K562 (cell line): ENCODE results near the gene LLGL1. TPM values are rescaled to one million over a fixed set of nuclear protein-coding genes. Genes with fewer than 3 reads are reported as not detected.
A peak's percentile ranks its signal among the peaks of the same experiment; 100 is the strongest.

ENCODE experiments used
- ATF6 ChIP-seq: sonication (generic); formaldehyde crosslinking; IDR thresholded peaks from 2 replicates; pipeline ENCODE4 v1.4.0; 2020; ENCODE audit warnings: mild to moderate bottlenecking, missing genetic modification reagents
- CBX1 ChIP-seq: sonication (generic); IDR thresholded peaks from 2 replicates; pipeline ENCODE4 v1.6.1; 2016; ENCODE audit warnings: antibody characterized with exemption, low read depth, mild to moderate bottlenecking
- CHD4 ChIP-seq: fragments of 200-600 bp; sonication (generic); IDR thresholded peaks from 3 replicates; pipeline ENCODE4 v1.6.1; 2012; ENCODE audit warnings: low read depth, mild to moderate bottlenecking, mixed read lengths, low read length, inconsistent platforms; ENCODE audit not compliant: insufficient read depth, insufficient replicate concordance, poor library complexity, severe bottlenecking
- GATA2 ChIP-seq: sonication (generic); formaldehyde crosslinking; IDR thresholded peaks from 2 replicates; pipeline ENCODE4 v1.4.0; 2020; ENCODE audit warnings: mild to moderate bottlenecking, missing genetic modification reagents
- HBP1 ChIP-seq: fragments of 450-650 bp; formaldehyde crosslinking; IDR thresholded peaks from 2 replicates; pipeline ENCODE4 v1.4.0; 2022; ENCODE audit warnings: missing genetic modification characterization
- KHSRP ChIP-seq: fragments of 450-650 bp; IDR thresholded peaks from 2 replicates; pipeline ENCODE4 v1.6.1; 2017
- KLF16 ChIP-seq: IDR thresholded peaks from 2 replicates; pipeline ENCODE4 v1.6.1; 2016; ENCODE audit warnings: antibody characterized with exemption
- PHF21A ChIP-seq: fragments of 450-650 bp; IDR thresholded peaks from 2 replicates; pipeline ENCODE4 v1.6.1; 2017; ENCODE audit warnings: low read depth, borderline replicate concordance
- POLR2AphosphoS5 ChIP-seq: IDR thresholded peaks from 2 replicates; pipeline ENCODE4 v1.6.1; 2011; ENCODE audit warnings: mild to moderate bottlenecking, low read depth, low read length, moderate library complexity; ENCODE audit not compliant: control insufficient read depth, insufficient read depth
- POLR3G ChIP-seq: IDR thresholded peaks from 2 replicates; pipeline ENCODE4 v1.6.1; 2011; ENCODE audit not compliant: insufficient read length, insufficient replicate concordance; ENCODE audit errors: extremely low read depth
- RHOXF2B ChIP-seq: fragments of 250-450 bp; sonication (Bioruptor Pico); conservative IDR thresholded peaks from 2 replicates; pipeline ENCODE4 v1.5.1; 2021
- SAP30 ChIP-seq: fragments of 200-600 bp; sonication (generic); IDR thresholded peaks from 2 replicates; pipeline ENCODE4 v1.6.1; 2012; ENCODE audit warnings: borderline replicate concordance, low read depth, mild to moderate bottlenecking, moderate library complexity, low read length, control low read depth, inconsistent platforms; ENCODE audit not compliant: insufficient read depth, poor library complexity, severe bottlenecking
- TAF9B ChIP-seq: fragments of 450-650 bp; IDR thresholded peaks from 2 replicates; pipeline ENCODE4 v1.6.1; 2018; ENCODE audit warnings: mild to moderate bottlenecking; ENCODE audit not compliant: partially characterized antibody
- TARDBP ChIP-seq: fragments of 450-650 bp; IDR thresholded peaks from 2 replicates; pipeline ENCODE4 v1.6.1; 2016
- TFAM ChIP-seq: fragments of 250-450 bp; sonication (Bioruptor Pico); conservative IDR thresholded peaks from 2 replicates; pipeline ENCODE4 v1.5.0; 2021; ENCODE audit warnings: mild to moderate bottlenecking, moderate library complexity
- ZC3H8 ChIP-seq: fragments of 450-650 bp; IDR thresholded peaks from 2 replicates; pipeline ENCODE4 v1.6.1; 2017
- ZNF431 ChIP-seq: sonication (generic); formaldehyde crosslinking; IDR thresholded peaks from 2 replicates; pipeline ENCODE4 v1.8.0; 2022; ENCODE audit warnings: mild to moderate bottlenecking, missing genetic modification reagents
- ZNF436 ChIP-seq: fragments of 250-450, 450-650 bp; sonication (Bioruptor Pico); formaldehyde crosslinking; IDR thresholded peaks from 2 replicates; pipeline ENCODE4 v1.7.0; 2020; ENCODE audit warnings: mild to moderate bottlenecking
- ZNF589 ChIP-seq: fragments of 200-800 bp; sonication (Bioruptor generic); IDR thresholded peaks from 2 replicates; pipeline ENCODE4 v1.6.1; 2016; ENCODE audit warnings: low read depth, missing genetic modification characterization, missing compliant biosample characterization
- polyA plus RNA-seq, 8 experiments: library from polyadenylated mRNA; depleted of rRNA in 4 of 8; stranded (reverse) in 5 of 8; unstranded in 3 of 8; fragments of >200 nt; fragmentation: Nextera tagmentation in 2 of 8; fragmentation: Illumina TruSeq in 1 of 8; extraction: Ambion mirVana in 2 of 8; extraction: Trizol in 1 of 8; gene quantifications; 2 replicates each; pipeline versions ENCODE4 v1.2.1 to v1.2.3, GENCODE V29; 2011 to 2014; ENCODE audit warnings: inconsistent platforms in 1 of 8, missing spikeins in 1 of 8
- total RNA-seq, 7 experiments: library from RNA; depleted of rRNA in 6 of 7; stranded (reverse); fragments of >200 nt in 6 of 7; fragmentation: Illumina TruSeq in 2 of 7; extraction: Trizol in 2 of 7; gene quantifications; 2 replicates each; pipeline versions ENCODE4 v1.2.1 to v1.2.3, GENCODE V29; 2011 to 2021; ENCODE audit warnings: low replicate concordance in 1 of 7
- TF ChIP-seq, protein P1 (sequence below): fragments of 250-450 bp; sonication (Bioruptor Pico); IDR thresholded peaks from 2 replicates; pipeline ENCODE4 v1.5.0; 2020; ENCODE audit warnings: mild to moderate bottlenecking, borderline replicate concordance
- TF ChIP-seq, protein P2 (sequence below): fragments of 450-650 bp; IDR thresholded peaks from 2 replicates; pipeline ENCODE4 v1.6.1; 2016
- TF ChIP-seq, protein P3 (sequence below): fragments of 450-650 bp; formaldehyde crosslinking; IDR thresholded peaks from 2 replicates; pipeline ENCODE4 v1.4.0; 2022; ENCODE audit warnings: missing genetic modification characterization

LLGL1 gene
- total and polyA plus RNA-seq, 9 of the 15 experiments (the other 6 are each of a cell fraction or from before 2014, with no cell fraction given): 0.11 to 12.9 (median 5.3) TPM; not detected in 1

DNA sequence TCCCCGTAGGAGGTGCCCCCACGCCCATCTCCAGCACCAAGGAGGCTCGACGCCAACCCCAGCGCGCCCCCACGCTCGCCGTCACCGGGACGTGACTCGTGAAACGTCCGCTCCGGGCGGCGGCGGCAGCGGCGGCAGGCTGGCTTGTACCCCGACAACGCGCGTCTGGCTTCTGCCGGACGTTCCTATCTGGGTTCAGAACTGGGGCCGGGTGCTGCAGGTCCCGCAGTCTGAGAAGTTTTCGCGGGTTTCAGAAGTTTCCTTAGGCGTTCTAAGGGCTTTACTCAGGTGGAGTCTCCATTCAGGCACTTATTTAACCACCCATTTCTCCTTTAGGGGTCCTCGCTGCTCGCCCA, 42.5 kb upstream of the LLGL1 start (continued):
- TF ChIP-seq, protein P1, sequence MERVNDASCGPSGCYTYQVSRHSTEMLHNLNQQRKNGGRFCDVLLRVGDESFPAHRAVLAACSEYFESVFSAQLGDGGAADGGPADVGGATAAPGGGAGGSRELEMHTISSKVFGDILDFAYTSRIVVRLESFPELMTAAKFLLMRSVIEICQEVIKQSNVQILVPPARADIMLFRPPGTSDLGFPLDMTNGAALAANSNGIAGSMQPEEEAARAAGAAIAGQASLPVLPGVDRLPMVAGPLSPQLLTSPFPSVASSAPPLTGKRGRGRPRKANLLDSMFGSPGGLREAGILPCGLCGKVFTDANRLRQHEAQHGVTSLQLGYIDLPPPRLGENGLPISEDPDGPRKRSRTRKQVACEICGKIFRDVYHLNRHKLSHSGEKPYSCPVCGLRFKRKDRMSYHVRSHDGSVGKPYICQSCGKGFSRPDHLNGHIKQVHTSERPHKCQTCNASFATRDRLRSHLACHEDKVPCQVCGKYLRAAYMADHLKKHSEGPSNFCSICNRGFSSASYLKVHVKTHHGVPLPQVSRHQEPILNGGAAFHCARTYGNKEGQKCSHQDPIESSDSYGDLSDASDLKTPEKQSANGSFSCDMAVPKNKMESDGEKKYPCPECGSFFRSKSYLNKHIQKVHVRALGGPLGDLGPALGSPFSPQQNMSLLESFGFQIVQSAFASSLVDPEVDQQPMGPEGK: no peak
- TF ChIP-seq, protein P2, sequence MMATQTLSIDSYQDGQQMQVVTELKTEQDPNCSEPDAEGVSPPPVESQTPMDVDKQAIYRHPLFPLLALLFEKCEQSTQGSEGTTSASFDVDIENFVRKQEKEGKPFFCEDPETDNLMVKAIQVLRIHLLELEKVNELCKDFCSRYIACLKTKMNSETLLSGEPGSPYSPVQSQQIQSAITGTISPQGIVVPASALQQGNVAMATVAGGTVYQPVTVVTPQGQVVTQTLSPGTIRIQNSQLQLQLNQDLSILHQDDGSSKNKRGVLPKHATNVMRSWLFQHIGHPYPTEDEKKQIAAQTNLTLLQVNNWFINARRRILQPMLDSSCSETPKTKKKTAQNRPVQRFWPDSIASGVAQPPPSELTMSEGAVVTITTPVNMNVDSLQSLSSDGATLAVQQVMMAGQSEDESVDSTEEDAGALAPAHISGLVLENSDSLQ: no peak
- no peak for TF ChIP-seq ZNF436
- TF ChIP-seq HBP1 (CRISPR knock-in tag): no peak
- peak; percentile 63 for TF ChIP-seq TAF9B
- TF ChIP-seq CHD4: no peak
- TF ChIP-seq TARDBP: no peak
- TF ChIP-seq POLR2AphosphoS5: 0 out of 2 replicates have a peak, but pooled peaks have one; percentile 29
- TF ChIP-seq KLF16: no peak
- no peak for TF ChIP-seq ATF6 (CRISPR knock-in tag)
- TF ChIP-seq RHOXF2B (CRISPR knock-in tag): no peak
- TF ChIP-seq ZC3H8: no peak
- TF ChIP-seq SAP30: no peak
- TF ChIP-seq PHF21A: no peak
- TF ChIP-seq ZNF431 (CRISPR knock-in tag): peak; percentile 38; the same call in 1 of the 2 replicates
- TF ChIP-seq, protein P3, sequence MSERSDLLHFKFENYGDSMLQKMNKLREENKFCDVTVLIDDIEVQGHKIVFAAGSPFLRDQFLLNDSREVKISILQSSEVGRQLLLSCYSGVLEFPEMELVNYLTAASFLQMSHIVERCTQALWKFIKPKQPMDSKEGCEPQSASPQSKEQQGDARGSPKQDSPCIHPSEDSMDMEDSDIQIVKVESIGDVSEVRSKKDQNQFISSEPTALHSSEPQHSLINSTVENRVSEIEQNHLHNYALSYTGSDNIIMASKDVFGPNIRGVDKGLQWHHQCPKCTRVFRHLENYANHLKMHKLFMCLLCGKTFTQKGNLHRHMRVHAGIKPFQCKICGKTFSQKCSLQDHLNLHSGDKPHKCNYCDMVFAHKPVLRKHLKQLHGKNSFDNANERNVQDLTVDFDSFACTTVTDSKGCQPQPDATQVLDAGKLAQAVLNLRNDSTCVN: no peak
- TF ChIP-seq TFAM (CRISPR knock-in tag): no peak
- TF ChIP-seq CBX1: no peak; the same call in 1 of the 2 replicates
- no peak for TF ChIP-seq POLR3G
- no peak for TF ChIP-seq KHSRP
- TF ChIP-seq GATA2 (CRISPR knock-in tag): no peak
- TF ChIP-seq ZNF589: 0 out of 2 replicates have a peak, but pooled peaks have one; percentile 63
